H1 (cell line): ENCODE data around the gene KRR1. TPM values are rescaled to one million over a fixed set of nuclear protein-coding genes. Genes with fewer than 3 reads are reported as not detected.

ENCODE experiments used
- CTCF ChIA-PET: fragments of 300-600 bp; sonication (Branson Sonifier 250); formaldehyde crosslinking; loops from one replicate; lab custom pipeline; 2021; ENCODE audit not compliant: partially characterized antibody; lab: Charles Lee
- POLR2A ChIA-PET: fragments of 300-600 bp; sonication (Branson Sonifier 250); formaldehyde crosslinking; loops from one replicate; lab custom pipeline; 2021; ENCODE audit warnings: inconsistent platforms; ENCODE audit not compliant: partially characterized antibody; lab: Charles Lee
- DNase-seq, 2 experiments: peaks; one replicate each; pipeline versions ENCODE4 v3.0.0 to v3.0.0-alpha.2; 2010 to 2022; ENCODE audit warnings: low spot score in 2 of 2, low read depth in 1 of 2, mixed read lengths in 1 of 2
- FAIRE-seq: peaks from 2 replicates; lab custom pipeline; 2011; peaks lifted over from hg19 to GRCh38; lab: Jason Lieb, UNC
- H2AFZ ChIP-seq: 2 replicates; pipeline ENCODE4 v1.8.1; 2012; ENCODE audit warnings: low read length, inconsistent platforms
- H2AK5ac ChIP-seq: 2 replicates; pipeline ENCODE4 v1.6.1; 2013; ENCODE audit warnings: low read depth, low read length
- H2BK120ac ChIP-seq: replicated peaks from 2 replicates; pipeline ENCODE3; 2013; ENCODE audit warnings: low read depth, low read length, inconsistent platforms
- H2BK12ac ChIP-seq: 2 replicates; pipeline ENCODE4 v1.6.1; 2013; ENCODE audit warnings: low read depth, low read length
- H2BK15ac ChIP-seq: 2 replicates; pipeline ENCODE4 v1.6.1; 2013; ENCODE audit warnings: low read length
- H2BK20ac ChIP-seq: 2 replicates; pipeline ENCODE4 v1.6.1; 2013; ENCODE audit warnings: low read length
- H2BK5ac ChIP-seq: 2 replicates; pipeline ENCODE4 v1.6.1; 2013; ENCODE audit warnings: low read depth, low read length
- H3K14ac ChIP-seq: 2 replicates; pipeline ENCODE4 v1.6.1; 2013; ENCODE audit warnings: inconsistent platforms; ENCODE audit not compliant: insufficient read length
- H3K18ac ChIP-seq: 2 replicates; pipeline ENCODE4 v1.6.1; 2013; ENCODE audit warnings: low read length; ENCODE audit errors: extremely low read depth
- H3K23ac ChIP-seq: 2 replicates; pipeline ENCODE4 v1.6.1; 2013; ENCODE audit warnings: inconsistent platforms; ENCODE audit not compliant: insufficient read length
- H3K23me2 ChIP-seq: 2 replicates; pipeline ENCODE4 v1.6.1; 2013; ENCODE audit warnings: low read depth, low read length
- H3K27ac ChIP-seq: 2 replicates; pipeline ENCODE4 v1.6.1; 2011; ENCODE audit warnings: low read depth, low read length, inconsistent platforms
- H3K27me3 ChIP-seq, 4 experiments: replicated peaks in 1 of 4; 1 replicate in 1 of 4; 2 replicates in 3 of 4; pipeline versions ENCODE4 v1.6.1 to v1.8.1; 2011 to 2013; ENCODE audit warnings: low read length in 3 of 4, mild to moderate bottlenecking in 3 of 4, inconsistent platforms in 2 of 4, mixed read lengths in 2 of 4, moderate library complexity in 1 of 4; ENCODE audit not compliant: control insufficient read depth in 3 of 4, insufficient read depth in 3 of 4; ENCODE audit errors: extremely low read depth in 1 of 4
- H3K36me3 ChIP-seq, 4 experiments: 2 replicates each; pipeline versions ENCODE4 v1.6.1 to v1.8.1; 2011 to 2013; ENCODE audit warnings: mild to moderate bottlenecking in 4 of 4, low read length in 3 of 4, moderate library complexity in 2 of 4, control low read depth in 1 of 4, inconsistent platforms in 1 of 4; ENCODE audit not compliant: insufficient read depth in 4 of 4, control insufficient read depth in 2 of 4
- H3K4ac ChIP-seq: replicated peaks from 2 replicates; pipeline ENCODE3; 2013; ENCODE audit warnings: low read length, low read depth, mixed read lengths, inconsistent platforms; ENCODE audit not compliant: insufficient read length
- H3K4me1 ChIP-seq, 4 experiments: replicated peaks in 1 of 4; 1 replicate in 1 of 4; 2 replicates in 3 of 4; pipeline versions ENCODE4 v1.6.1 to v1.8.1; 2011 to 2013; ENCODE audit warnings: low read length in 3 of 4, inconsistent platforms in 2 of 4, mixed read lengths in 1 of 4; ENCODE audit not compliant: insufficient read depth in 4 of 4, control insufficient read depth in 3 of 4
- H3K4me2 ChIP-seq, 2 experiments: 2 replicates each; pipeline versions ENCODE4 v1.6.1 to v1.8.1; 2011 to 2013; ENCODE audit warnings: low read depth in 2 of 2, low read length in 2 of 2, control low read depth in 1 of 2, inconsistent platforms in 1 of 2, mild to moderate bottlenecking in 1 of 2; ENCODE audit not compliant: insufficient read depth in 1 of 2
- H3K4me3 ChIP-seq, 4 experiments: fragments of 200-600, 300-600 bp in 1 of 4; sonication (generic), shearing (Covaris generic), sonication (Bioruptor Twin) in 1 of 4; 2 replicates each; pipeline versions ENCODE4 v1.5.1 to v1.8.1; 2011 to 2016; ENCODE audit warnings: low read length in 4 of 4, low read depth in 3 of 4, control low read depth in 2 of 4, inconsistent platforms in 2 of 4, mild to moderate bottlenecking in 2 of 4, mixed read lengths in 1 of 4, moderate library complexity in 1 of 4; ENCODE audit not compliant: insufficient read depth in 2 of 4; ENCODE audit errors: extremely low read depth in 1 of 4
- H3K56ac ChIP-seq: replicated peaks from 2 replicates; pipeline ENCODE3; 2013; ENCODE audit warnings: low read depth, mild to moderate bottlenecking, mixed read lengths, low read length, inconsistent platforms; ENCODE audit not compliant: insufficient read length
- H3K79me1 ChIP-seq: 2 replicates; pipeline ENCODE4 v1.6.1; 2013; ENCODE audit warnings: low read depth, low read length, control low read depth
- H3K79me2 ChIP-seq, 2 experiments: 2 replicates each; pipeline versions ENCODE4 v1.6.1 to v1.8.1; 2012 to 2013; ENCODE audit warnings: low read length in 2 of 2, mild to moderate bottlenecking in 2 of 2, inconsistent platforms in 1 of 2; ENCODE audit not compliant: insufficient read depth in 2 of 2, control insufficient read depth in 1 of 2
- H3K9ac ChIP-seq, 4 experiments: replicated peaks in 1 of 4; 1 replicate in 1 of 4; 2 replicates in 3 of 4; pipeline versions ENCODE4 v1.6.1 to v1.8.1; 2011 to 2013; ENCODE audit warnings: low read depth in 3 of 4, low read length in 3 of 4, control low read depth in 2 of 4, mild to moderate bottlenecking in 2 of 4, moderate library complexity in 2 of 4, inconsistent platforms in 1 of 4; ENCODE audit errors: extremely low read depth in 1 of 4
- H3K9me3 ChIP-seq, 2 experiments: 2 replicates each; pipeline versions ENCODE4 v1.6.1 to v1.8.1; 2012 to 2013; ENCODE audit warnings: mild to moderate bottlenecking in 2 of 2, moderate library complexity in 2 of 2, control low read depth in 1 of 2, inconsistent platforms in 1 of 2, low read depth in 1 of 2, low read length in 1 of 2, mixed read lengths in 1 of 2; ENCODE audit not compliant: insufficient read depth in 2 of 2
- H4K20me1 ChIP-seq, 2 experiments: replicated peaks in 1 of 2; 2 replicates each; pipeline versions ENCODE3 to v1.8.1; 2011 to 2013; ENCODE audit warnings: inconsistent platforms in 2 of 2, low read length in 2 of 2, mild to moderate bottlenecking in 1 of 2; ENCODE audit not compliant: insufficient read depth in 2 of 2, control insufficient read depth in 1 of 2
- H4K5ac ChIP-seq: 2 replicates; pipeline ENCODE4 v1.6.1; 2013; ENCODE audit warnings: low read length, low read depth, mixed read lengths, inconsistent platforms; ENCODE audit not compliant: insufficient read length
- H4K8ac ChIP-seq: 2 replicates; pipeline ENCODE4 v1.8.0; 2013; ENCODE audit warnings: mild to moderate bottlenecking, moderate library complexity, low read length, inconsistent platforms; ENCODE audit not compliant: insufficient read depth; ENCODE audit errors: extremely low read depth
- H4K91ac ChIP-seq: replicated peaks from 2 replicates; pipeline ENCODE3; 2013; ENCODE audit warnings: low read length, mixed read lengths, inconsistent platforms; ENCODE audit not compliant: insufficient read length
- ASH2L ChIP-seq: fragments of 200-600, 300-600 bp; sonication (generic); IDR thresholded peaks from one replicate; pipeline ENCODE4 v1.7.1; 2017; ENCODE audit warnings: low read length
- BRCA1 ChIP-seq: IDR thresholded peaks from 2 replicates; pipeline ENCODE4 v1.6.1; 2012; ENCODE audit warnings: low read depth, low read length, improper control_type of control experiment
- CBX8 ChIP-seq: fragments of 300-800, 300-1000 bp; sonication (generic); IDR thresholded peaks from 2 replicates; pipeline ENCODE4 v1.7.1; 2016; ENCODE audit warnings: low read depth, low read length, borderline replicate concordance
- KDM1A ChIP-seq: fragments of 200-600, 300-600 bp; sonication (generic); IDR thresholded peaks from 2 replicates; pipeline ENCODE4 v1.7.1; 2016; ENCODE audit warnings: mild to moderate bottlenecking, low read length, borderline replicate concordance
- NRF1 ChIP-seq: IDR thresholded peaks from 2 replicates; pipeline ENCODE4 v1.6.1; 2011; ENCODE audit warnings: mild to moderate bottlenecking, low read depth, low read length, improper control_type of control experiment
- PHF8 ChIP-seq: fragments of 200-600 bp; sonication (generic); conservative IDR thresholded peaks from 2 replicates; pipeline ENCODE4 v1.7.1; 2012; ENCODE audit warnings: low read depth, mild to moderate bottlenecking, inconsistent platforms, low read length, moderate library complexity
- POLR2AphosphoS5 ChIP-seq: IDR thresholded peaks from 2 replicates; pipeline ENCODE4 v1.6.1; 2011; ENCODE audit warnings: low read depth, low read length
- RFX5 ChIP-seq: IDR thresholded peaks from 2 replicates; pipeline ENCODE4 v1.6.1; 2011; ENCODE audit warnings: low read depth, low read length, improper control_type of control experiment, borderline replicate concordance
- WGBS, 2 experiments: shearing (Covaris generic) in 1 of 2; methylation state at CpG; one replicate each; pipeline versions ENCODE4 v1.1.6 to v1.1.7; 2013 to 2015; ENCODE audit warnings: low lambda C conversion rate in 2 of 2, mixed read lengths in 2 of 2, inconsistent platforms in 1 of 2, low coverage in 1 of 2, missing lambda C conversion rate in 1 of 2; ENCODE audit not compliant: insufficient replicate concordance in 2 of 2, insufficient coverage in 1 of 2, insufficient read length in 1 of 2; ENCODE audit errors: extremely low coverage in 1 of 2, missing lambda C conversion rate in 1 of 2; 5-methylcytosine and 5-hydroxymethylcytosine counted together
- polyA plus RNA-seq, 7 experiments: library from polyadenylated mRNA; depleted of rRNA in 3 of 7; stranded (reverse) in 5 of 7; unstranded in 2 of 7; fragments of >200 nt in 5 of 7; fragments of 200-250 nt in 2 of 7; gene quantifications; 1 replicate in 5 of 7; 2 replicates in 1 of 7; 4 replicates in 1 of 7; pipeline versions ENCODE4 v1.2.1 to v1.2.3, GENCODE V29; 2011 to 2013; ENCODE audit warnings: missing spikeins in 2 of 7, mixed read lengths in 2 of 7
- total RNA-seq: library from RNA; stranded (reverse); fragmentation: NEBNext Ultra II Directional; extraction: Animal tissue kit (Norgen Biotek cat#: 25700); gene quantifications from 2 replicates; pipeline ENCODE4 v1.2.1, GENCODE V29; 2021

The KRR1 gene
- total and polyA plus RNA-seq, 2 of the 8 experiments (the other 6 are each of a cell fraction or from before 2014, with no cell fraction given), result 6.1 to 80.1 TPM

DNA sequence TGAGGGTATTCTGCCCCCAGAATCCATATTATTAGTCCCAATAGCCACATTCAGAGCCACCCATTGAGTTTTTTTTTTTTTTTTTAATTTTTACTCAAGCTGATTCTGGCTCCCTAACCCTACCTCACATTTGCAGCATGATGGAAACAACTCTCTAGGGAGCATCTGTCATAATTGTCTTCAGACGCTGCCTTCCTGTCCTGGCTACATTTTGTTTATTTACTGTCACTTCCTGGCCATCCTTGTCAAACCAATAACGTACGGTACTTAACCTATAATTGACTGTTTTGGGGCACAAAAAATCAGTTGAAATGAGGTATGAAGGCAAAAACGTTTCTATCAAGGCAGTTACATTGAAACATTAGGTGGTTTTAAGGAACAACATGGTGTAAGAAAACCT, 28.8 kb downstream of the KRR1 start:
- H4K20me1 ChIP-seq, result no peaks in the 10 kb centered on the region
- no peak for TF ChIP-seq POLR2AphosphoS5
- TF ChIP-seq KDM1A, result no peak
- TF ChIP-seq RFX5, result no peak
- no peak for TF ChIP-seq NRF1
- no peak for TF ChIP-seq BRCA1
- no peak for TF ChIP-seq ASH2L
- TF ChIP-seq CBX8, result no peak
- TF ChIP-seq PHF8, result no peak
- no peak overlapping the region for H4K5ac ChIP-seq
- H3K79me1 ChIP-seq, result no peaks in the 10 kb centered on the region
- no peak overlapping the region for H2BK15ac ChIP-seq
- no peak overlapping the region for H3K4me2 ChIP-seq
- H4K8ac ChIP-seq, result no peak overlapping the region
- H2BK20ac ChIP-seq, result no peak overlapping the region
- no peak for DNase-seq
- no peak overlapping the region for H2BK120ac ChIP-seq
- 0 out of 2 replicates have a peak overlapping the region, but pooled peaks have one; percentile 30 for H2BK12ac ChIP-seq
- no peak overlapping the region for H4K91ac ChIP-seq
- CTCF ChIA-PET, result interaction anchor here (1.4 to 3.9 kb wide), 7 partner anchors 7 to 151 kb away, joined by 3 to 40 read pairs (median 18); no protein-coding TSS in a partner anchor
- no peak overlapping the region for H3K4ac ChIP-seq
- no peak overlapping the region for H2AFZ ChIP-seq
- POLR2A ChIA-PET, result no interaction called here
- H3K27ac ChIP-seq, result no peak overlapping the region
- H3K56ac ChIP-seq, result no peak overlapping the region
- no peak overlapping the region for H3K18ac ChIP-seq
- H3K27me3 ChIP-seq, result no peaks in the 10 kb centered on the region
- H3K9ac ChIP-seq, result no peak overlapping the region
- H3K4me3 ChIP-seq, result no peak overlapping the region
- no peaks in the 10 kb centered on the region for H3K23me2 ChIP-seq
- no peak overlapping the region for H3K23ac ChIP-seq
- FAIRE-seq, result no peak
- H3K36me3 ChIP-seq, result no peaks in the 10 kb centered on the region
- 91% methylated on average over 4 of the region's 4 CpGs; no CpG with 5 or more reads in 1 of the 2 experiments for WGBS, 2 experiments
- no peaks in the 10 kb centered on the region for H3K9me3 ChIP-seq
- H2BK5ac ChIP-seq, result no peak overlapping the region
- H3K14ac ChIP-seq, result no peak overlapping the region
- H2AK5ac ChIP-seq, result no peak overlapping the region
- H3K4me1 ChIP-seq, result peaks cover 0 to 11% (median 5%) of the 10 kb centered on the region in 4 experiments; a peak in 5 of 7 replicates
- H3K79me2 ChIP-seq, result no peaks in the 10 kb centered on the region
